Endothelial cell of umbilical vein (primary cell): ENCODE data around the gene MPZL3. TPM values are rescaled to one million over a fixed set of nuclear protein-coding genes. Genes with fewer than 3 reads are reported as not detected.
A peak's percentile ranks its signal among the peaks of the same experiment; 100 is the strongest.

Experiments used
- BruUV-seq: library from RNA; stranded (reverse); fragments of 400-500 nt; replicated peaks from 2 replicates; lab custom pipeline; 2021; lab: Mats Ljungman, UMichigan
- CTCF ChIA-PET: fragments of 300-600, 350-600 bp; sonication (Branson Sonifier 250); formaldehyde crosslinking; loops from one replicate; lab custom pipeline; 2021; ENCODE audit warnings: antibody characterized with exemption, inconsistent platforms; lab: Charles Lee
- POLR2A ChIA-PET: fragments of 300-600, 350-600 bp; sonication (Branson Sonifier 250); formaldehyde crosslinking; loops from one replicate; lab custom pipeline; 2021; ENCODE audit warnings: antibody characterized with exemption, inconsistent platforms; lab: Charles Lee
- DNase-seq: peaks from one replicate; pipeline ENCODE4 v3.0.0-alpha.2; 2011; ENCODE audit warnings: low read depth, low spot score
- FAIRE-seq: peaks from 2 replicates; lab custom pipeline; 2011; peaks lifted over from hg19 to GRCh38; lab: Jason Lieb, UNC
- H2AFZ ChIP-seq: 2 replicates; pipeline ENCODE4 v1.6.0; 2012; ENCODE audit warnings: low read depth, low read length, control low read depth, inconsistent platforms
- H3K27ac ChIP-seq: 2 replicates; pipeline ENCODE4 v1.5.1; 2011; ENCODE audit warnings: low read depth, mild to moderate bottlenecking, control low read depth, low read length, moderate library complexity; ENCODE audit not compliant: insufficient read depth
- H3K27me3 ChIP-seq, 2 experiments: 2 replicates each; pipeline versions ENCODE4 v1.6.0 to v1.6.1; 2011; ENCODE audit warnings: low read length in 2 of 2, mixed read lengths in 1 of 2; ENCODE audit not compliant: control insufficient read depth in 2 of 2, insufficient read depth in 2 of 2
- H3K36me3 ChIP-seq, 2 experiments: 2 replicates in 1 of 2; 3 replicates in 1 of 2; pipeline ENCODE4 v1.5.1; 2011; ENCODE audit warnings: low read length in 2 of 2, mild to moderate bottlenecking in 1 of 2, moderate library complexity in 1 of 2; ENCODE audit not compliant: control insufficient read depth in 2 of 2, insufficient read depth in 2 of 2; ENCODE audit errors: extremely low read depth in 1 of 2
- H3K4me1 ChIP-seq: 3 replicates; pipeline ENCODE4 v1.5.1; 2011; ENCODE audit warnings: mild to moderate bottlenecking, low read length; ENCODE audit not compliant: control insufficient read depth, insufficient read depth; ENCODE audit errors: extremely low read depth
- H3K4me2 ChIP-seq: 2 replicates; pipeline ENCODE4 v1.6.1; 2011; ENCODE audit warnings: low read length, control low read depth, mixed read lengths; ENCODE audit not compliant: insufficient read depth
- H3K4me3 ChIP-seq, 3 experiments: fragments of 200-600 bp in 1 of 3; sonication (generic), shearing (Covaris generic) in 1 of 3; replicated peaks in 1 of 3; 2 replicates each; pipeline ENCODE4 v1.5.1; 2011 to 2016; ENCODE audit warnings: control low read depth in 3 of 3, low read length in 3 of 3, mild to moderate bottlenecking in 2 of 3, inconsistent platforms in 1 of 3, low read depth in 1 of 3, moderate library complexity in 1 of 3; ENCODE audit not compliant: insufficient read depth in 1 of 3
- H3K79me2 ChIP-seq: 2 replicates; pipeline ENCODE4 v1.6.0; 2012; ENCODE audit warnings: low read length, inconsistent platforms; ENCODE audit not compliant: control insufficient read depth, insufficient read depth
- H3K9ac ChIP-seq: replicated peaks from 2 replicates; pipeline ENCODE3; 2011; ENCODE audit warnings: low read length, control low read depth; ENCODE audit not compliant: insufficient read depth; ENCODE audit errors: extremely low read depth
- H3K9me1 ChIP-seq: replicated peaks from 3 replicates; pipeline ENCODE4 v1.6.0; 2011; ENCODE audit warnings: mild to moderate bottlenecking, low read length; ENCODE audit not compliant: control insufficient read depth, insufficient read depth; ENCODE audit errors: extremely low read depth
- H3K9me3 ChIP-seq: replicated peaks from 2 replicates; pipeline ENCODE4 v1.5.1; 2012; ENCODE audit warnings: low read length, inconsistent platforms; ENCODE audit not compliant: control insufficient read depth, insufficient read depth
- H4K20me1 ChIP-seq: replicated peaks from 2 replicates; pipeline ENCODE3; 2011; ENCODE audit warnings: mild to moderate bottlenecking, low read length; ENCODE audit not compliant: control insufficient read depth, insufficient read depth; ENCODE audit errors: extremely low read depth
- EZH2 ChIP-seq: IDR thresholded peaks from 2 replicates; pipeline ENCODE4 v1.6.1; 2012; ENCODE audit warnings: borderline replicate concordance, low read depth, mild to moderate bottlenecking, moderate library complexity, low read length, inconsistent platforms; ENCODE audit not compliant: severe bottlenecking
- GATA2 ChIP-seq: IDR thresholded peaks from 2 replicates; pipeline ENCODE4 v1.7.0; 2011; ENCODE audit warnings: low read depth, mild to moderate bottlenecking, moderate library complexity, mixed read lengths, low read length; ENCODE audit not compliant: insufficient read length, insufficient read depth
- JUN ChIP-seq: IDR thresholded peaks from 2 replicates; pipeline ENCODE4 v1.6.1; 2011; ENCODE audit warnings: borderline replicate concordance, low read depth; ENCODE audit not compliant: insufficient read length, insufficient read depth
- POLR2A ChIP-seq: IDR thresholded peaks from 2 replicates; pipeline ENCODE4 v1.6.1; 2012; ENCODE audit warnings: low read depth, mild to moderate bottlenecking, control low read depth, low read length
- POLR2AphosphoS5 ChIP-seq: IDR thresholded peaks from 2 replicates; pipeline ENCODE4 v1.6.1; 2012; ENCODE audit warnings: low read depth, mild to moderate bottlenecking, control low read depth, low read length, moderate library complexity; ENCODE audit not compliant: insufficient read depth
- dilution Hi-C: fragments of 300-500 bp; cut with MboI; formaldehyde crosslinking; loops from one replicate; pipeline ENCODE4 v1.15.0; 2019; ENCODE audit warnings: low sequenced_read_pairs; ENCODE audit not compliant: extremely low pct_ligation_motif_present
- intact Hi-C: fragments of 100-400 bp; cut with micrococcal nuclease; formaldehyde crosslinking; loops from one replicate; pipeline ENCODE4 v1.10.0; 2022
- polyA plus RNA-seq, 4 experiments: library from polyadenylated mRNA; depleted of rRNA in 3 of 4; stranded (reverse) in 3 of 4; unstranded in 1 of 4; fragments of >200 nt; gene quantifications; 2 replicates each; pipeline versions ENCODE4 v1.2.1 to v1.2.3, GENCODE V29; 2011 to 2012; ENCODE audit warnings: missing spikeins in 1 of 4
- total RNA-seq: library from RNA; stranded (reverse); gene quantifications from 2 replicates; pipeline ENCODE4 v1.2.3, GENCODE V29; 2021
- TF ChIP-seq, protein P1 (sequence below): IDR thresholded peaks from 2 replicates; pipeline ENCODE4 v1.6.1; 2011; ENCODE audit not compliant: insufficient read depth, insufficient read length
- TF ChIP-seq, protein P2 (sequence below), 2 donors: IDR thresholded peaks; 1 replicate in 1 of 2; 2 replicates in 1 of 2; pipeline ENCODE4 v1.5.1; 2011; ENCODE audit warnings: low read length in 2 of 2, mild to moderate bottlenecking in 2 of 2, moderate library complexity in 2 of 2, control low read depth in 1 of 2, inconsistent platforms in 1 of 2, low read depth in 1 of 2; ENCODE audit not compliant: insufficient read depth in 1 of 2; ENCODE audit errors: extremely low read depth in 1 of 2

The MPZL3 gene
- total and polyA plus RNA-seq, 2 donors (not counting 3 experiments of a cell fraction or from before 2014, with no cell fraction given), result 2.5 to 7.1 TPM

- peak overlapping the region; percentile 71 for H3K4me2 ChIP-seq
- no peak for FAIRE-seq
- intact Hi-C loops, result loop anchor here (2.0 kb wide), 2 partner anchors 22 to 58 kb away; partner anchors contain the start of gene MPZL2
- dilution Hi-C loops, result no loop called here
- H3K4me3 ChIP-seq, result no peak overlapping the region
- H3K9me3 ChIP-seq, result no peaks in the 10 kb centered on the region
- POLR2A ChIA-PET, result no interaction called here
- H3K9ac ChIP-seq, result no peak overlapping the region
- peak overlapping the region; percentile 19 for H3K27ac ChIP-seq
- no peak overlapping the region for H2AFZ ChIP-seq
- no TSS peak for BruUV-seq
- H3K79me2 ChIP-seq, result no peaks in the 10 kb centered on the region
- H4K20me1 ChIP-seq, result no peaks in the 10 kb centered on the region
- DNase-seq, result no peak
- peaks cover 8 to 10% of the 10 kb centered on the region in 2 experiments for H3K27me3 ChIP-seq
- H3K36me3 ChIP-seq, result no peaks in the 10 kb centered on the region
- TF ChIP-seq, protein P1, sequence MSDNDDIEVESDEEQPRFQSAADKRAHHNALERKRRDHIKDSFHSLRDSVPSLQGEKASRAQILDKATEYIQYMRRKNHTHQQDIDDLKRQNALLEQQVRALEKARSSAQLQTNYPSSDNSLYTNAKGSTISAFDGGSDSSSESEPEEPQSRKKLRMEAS, result no peak
- no peak for TF ChIP-seq POLR2AphosphoS5
- TF ChIP-seq JUN, result no peak
- TF ChIP-seq GATA2, result no peak
- TF ChIP-seq, protein P2, sequence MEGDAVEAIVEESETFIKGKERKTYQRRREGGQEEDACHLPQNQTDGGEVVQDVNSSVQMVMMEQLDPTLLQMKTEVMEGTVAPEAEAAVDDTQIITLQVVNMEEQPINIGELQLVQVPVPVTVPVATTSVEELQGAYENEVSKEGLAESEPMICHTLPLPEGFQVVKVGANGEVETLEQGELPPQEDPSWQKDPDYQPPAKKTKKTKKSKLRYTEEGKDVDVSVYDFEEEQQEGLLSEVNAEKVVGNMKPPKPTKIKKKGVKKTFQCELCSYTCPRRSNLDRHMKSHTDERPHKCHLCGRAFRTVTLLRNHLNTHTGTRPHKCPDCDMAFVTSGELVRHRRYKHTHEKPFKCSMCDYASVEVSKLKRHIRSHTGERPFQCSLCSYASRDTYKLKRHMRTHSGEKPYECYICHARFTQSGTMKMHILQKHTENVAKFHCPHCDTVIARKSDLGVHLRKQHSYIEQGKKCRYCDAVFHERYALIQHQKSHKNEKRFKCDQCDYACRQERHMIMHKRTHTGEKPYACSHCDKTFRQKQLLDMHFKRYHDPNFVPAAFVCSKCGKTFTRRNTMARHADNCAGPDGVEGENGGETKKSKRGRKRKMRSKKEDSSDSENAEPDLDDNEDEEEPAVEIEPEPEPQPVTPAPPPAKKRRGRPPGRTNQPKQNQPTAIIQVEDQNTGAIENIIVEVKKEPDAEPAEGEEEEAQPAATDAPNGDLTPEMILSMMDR (IDR thresholded peaks at IDR 0.05; ENCODE audit: extremely low read depth in 1 of 2, insufficient read depth in 1 of 2, low read depth in 1 of 2, low read length in 2 of 2), result no peak
- no peak for TF ChIP-seq POLR2A
- TF ChIP-seq EZH2, result no peak
- H3K4me1 ChIP-seq, result peaks cover 15% of the 10 kb centered on the region
- no peaks in the 10 kb centered on the region for H3K9me1 ChIP-seq
- CTCF ChIA-PET, result interaction anchor here (4.8 kb wide), 1 partner anchor 9 kb away, joined by 37 read pairs; no protein-coding TSS in a partner anchor
These were observed 45.1 kb downstream of the MPZL3 start for GRCh38 chr11:118207079-118207478.
